GM11168 (cell line): Measurements from ENCODE around the gene FBXO34.

Experiments
- in situ Hi-C: fragments of 300-500 bp; cut with MboI; formaldehyde crosslinking; loops from one replicate; pipeline ENCODE4 v1.12.0; 2022; ENCODE audit warnings: low sequenced_read_pairs; ENCODE audit not compliant: unreplicated experiment

The FBXO34 gene, protein sequence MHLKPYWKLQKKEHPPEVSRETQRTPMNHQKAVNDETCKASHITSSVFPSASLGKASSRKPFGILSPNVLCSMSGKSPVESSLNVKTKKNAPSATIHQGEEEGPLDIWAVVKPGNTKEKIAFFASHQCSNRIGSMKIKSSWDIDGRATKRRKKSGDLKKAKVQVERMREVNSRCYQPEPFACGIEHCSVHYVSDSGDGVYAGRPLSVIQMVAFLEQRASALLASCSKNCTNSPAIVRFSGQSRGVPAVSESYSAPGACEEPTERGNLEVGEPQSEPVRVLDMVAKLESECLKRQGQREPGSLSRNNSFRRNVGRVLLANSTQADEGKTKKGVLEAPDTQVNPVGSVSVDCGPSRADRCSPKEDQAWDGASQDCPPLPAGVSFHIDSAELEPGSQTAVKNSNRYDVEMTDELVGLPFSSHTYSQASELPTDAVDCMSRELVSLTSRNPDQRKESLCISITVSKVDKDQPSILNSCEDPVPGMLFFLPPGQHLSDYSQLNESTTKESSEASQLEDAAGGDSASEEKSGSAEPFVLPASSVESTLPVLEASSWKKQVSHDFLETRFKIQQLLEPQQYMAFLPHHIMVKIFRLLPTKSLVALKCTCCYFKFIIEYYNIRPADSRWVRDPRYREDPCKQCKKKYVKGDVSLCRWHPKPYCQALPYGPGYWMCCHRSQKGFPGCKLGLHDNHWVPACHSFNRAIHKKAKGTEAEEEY

DNA sequence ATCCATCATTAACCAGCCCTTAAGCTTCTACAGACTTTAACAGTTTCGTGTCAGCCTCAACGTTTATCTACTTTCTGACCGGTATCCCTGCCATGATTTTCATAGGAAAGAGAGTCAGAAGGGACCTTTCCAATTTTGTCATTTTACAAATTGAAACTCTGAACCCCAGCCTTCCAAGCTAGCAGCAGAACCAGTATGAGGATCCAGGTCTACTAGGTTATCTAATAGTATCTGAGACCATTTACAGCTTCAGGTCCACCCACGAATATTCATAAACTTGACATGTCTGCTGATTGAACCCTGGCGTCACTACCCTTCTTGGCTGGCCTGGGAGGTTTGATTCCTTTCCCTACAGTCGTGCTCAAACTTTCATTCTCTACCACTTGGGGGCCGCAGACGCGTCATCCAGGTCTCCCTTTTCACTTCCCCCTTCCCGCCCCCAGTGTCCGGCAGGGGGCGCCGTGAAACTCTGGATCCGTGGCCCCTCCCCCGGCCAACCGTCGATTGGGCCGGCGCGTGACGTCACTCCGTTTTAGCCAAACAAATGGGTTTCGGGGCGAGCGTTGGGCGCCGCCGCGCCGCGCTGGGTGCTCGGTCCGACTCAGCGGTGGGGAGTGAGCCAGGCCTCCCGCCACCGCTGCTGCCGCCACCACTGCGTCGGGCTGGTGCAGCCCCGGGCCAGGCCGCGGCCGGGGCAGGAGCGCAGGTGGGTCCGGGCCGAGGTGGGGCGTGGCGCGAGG, at the start of gene FBXO34:
Gene FBXO34, plus strand, starts transcription at position 590 of the 740 bp plus-strand sequence. CDS start 78,970 bp downstream, outside the sequence.
- in situ Hi-C loops: no loop called here

DNA sequence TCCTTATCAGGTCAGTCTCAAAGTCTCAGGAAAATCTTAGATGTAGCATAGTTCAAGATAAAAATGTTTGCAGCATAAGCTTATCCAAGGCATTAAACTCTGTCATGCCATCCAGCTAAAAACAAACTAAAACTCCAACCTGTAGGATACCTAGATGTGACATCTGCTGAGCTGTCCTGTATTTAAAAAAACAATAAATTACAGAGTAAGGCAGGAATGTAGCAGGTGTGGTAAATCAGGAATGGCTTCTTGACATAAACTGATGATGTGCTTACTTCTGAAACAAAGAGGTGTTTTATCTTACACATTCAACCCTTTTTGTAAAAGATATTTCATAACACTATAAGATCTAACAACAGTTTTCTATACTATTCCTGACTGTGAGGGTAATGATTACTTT, 49.3 kb upstream of the FBXO34 start:
- in situ Hi-C loops: no loop called here

DNA sequence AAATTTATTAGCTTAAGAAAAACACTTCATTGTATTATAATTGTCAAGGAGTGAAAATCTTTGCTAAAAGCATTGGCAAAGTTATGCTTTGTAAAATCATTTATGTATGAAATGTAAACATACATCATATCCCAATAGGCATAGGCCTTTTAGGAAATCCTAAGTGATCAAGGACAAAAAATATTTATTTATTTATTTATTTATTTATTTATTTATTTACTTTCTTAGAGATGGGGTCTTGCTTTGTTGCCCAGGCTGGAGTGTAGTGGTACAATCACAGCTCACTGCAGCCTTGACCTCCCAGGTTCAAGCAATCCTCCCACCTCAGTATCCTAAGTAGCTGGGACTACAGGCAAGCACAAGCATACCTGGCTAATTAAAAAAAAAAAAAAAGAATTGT, 47.9 kb upstream of the FBXO34 start:
- in situ Hi-C loops: no loop called here

DNA sequence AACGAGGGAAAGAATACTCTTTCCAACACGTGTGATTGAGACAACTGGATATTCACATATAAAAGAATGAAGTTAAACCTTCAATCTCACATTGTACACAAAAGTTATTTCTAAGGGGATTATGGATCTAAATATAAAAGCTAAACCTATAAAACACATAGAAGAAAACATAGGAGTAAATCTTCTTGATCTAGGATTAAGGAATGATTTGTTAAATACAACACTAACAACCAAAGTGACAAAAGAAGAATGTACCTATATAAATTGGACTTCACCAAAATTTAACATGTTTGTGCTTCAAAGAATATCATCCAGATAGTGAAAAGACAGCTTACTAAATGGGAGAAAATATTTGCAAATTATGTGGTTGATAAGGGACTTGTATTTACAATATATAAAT, 43.0 kb upstream of the FBXO34 start:
- in situ Hi-C loops: no loop called here

DNA sequence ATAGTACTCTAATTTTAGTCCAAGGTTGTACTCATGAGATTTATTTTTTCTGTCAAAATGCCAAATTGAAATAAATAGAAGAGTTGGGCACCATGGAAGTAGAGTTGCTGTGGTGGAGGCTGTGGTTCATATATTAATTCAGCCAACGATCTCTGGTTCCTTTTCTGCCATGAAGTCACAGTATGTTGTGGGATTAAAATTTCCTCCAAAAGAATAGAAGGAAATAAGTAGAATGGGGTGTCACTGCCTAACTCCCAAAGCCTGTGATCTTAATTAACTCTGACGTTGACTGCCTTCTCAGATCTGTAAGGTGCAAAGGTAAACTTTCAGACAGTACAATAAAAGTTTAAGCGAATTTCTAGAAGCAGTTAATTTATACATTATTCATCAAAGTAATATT, 37.6 kb upstream of the FBXO34 start:
- in situ Hi-C loops: no loop called here

DNA sequence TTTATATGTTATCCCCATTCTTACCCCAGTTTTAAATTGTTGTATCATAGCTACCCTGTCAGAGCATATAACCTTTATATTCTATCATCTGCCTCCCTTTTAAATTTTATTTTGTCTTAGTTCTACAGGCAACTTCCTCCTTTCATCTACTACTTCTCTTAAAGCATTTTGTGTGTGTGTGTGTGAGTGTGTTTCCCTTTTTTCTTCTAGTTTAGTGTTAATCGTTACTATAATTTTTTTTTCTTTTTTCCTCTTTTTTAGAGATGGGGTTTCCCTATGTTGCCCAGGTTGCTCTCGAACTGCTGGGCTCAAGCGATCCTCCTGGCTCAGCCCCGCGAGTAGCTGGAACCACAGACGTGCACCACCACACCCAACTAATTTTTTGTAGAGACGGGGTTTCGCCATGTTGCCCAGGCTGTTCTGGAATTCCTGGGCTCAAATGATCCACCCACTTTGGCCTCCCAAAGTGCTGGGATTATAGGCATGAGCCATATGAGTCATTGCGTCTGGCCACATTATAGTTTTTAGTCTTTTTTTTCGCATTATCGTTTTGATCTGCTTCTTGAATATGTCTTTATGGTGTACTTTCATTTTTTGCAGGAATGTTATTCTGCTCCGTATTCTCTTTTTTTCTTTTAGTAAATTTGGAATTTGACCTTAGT, 33.1 kb upstream of the FBXO34 start:
- in situ Hi-C loops: no loop called here

DNA sequence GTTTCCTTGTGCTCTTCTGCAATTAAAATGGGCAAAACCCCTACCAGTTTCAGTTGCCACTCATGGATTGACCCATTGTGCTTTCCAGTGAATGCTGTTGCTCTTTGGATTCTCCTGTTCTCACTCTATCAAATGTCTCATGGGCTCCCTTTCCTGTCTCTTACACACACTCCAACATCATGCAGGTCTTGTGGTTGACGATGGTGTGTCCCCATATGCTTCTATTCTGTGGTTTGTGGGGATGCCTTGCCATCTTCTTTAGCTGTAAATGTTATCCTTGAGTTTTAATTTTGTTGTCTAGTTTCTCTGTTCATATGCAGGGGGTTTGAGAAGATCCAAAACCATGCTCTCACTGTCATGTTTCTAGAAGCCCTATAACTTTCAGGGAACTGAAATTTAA, 31.9 kb upstream of the FBXO34 start:
- in situ Hi-C loops: no loop called here

DNA sequence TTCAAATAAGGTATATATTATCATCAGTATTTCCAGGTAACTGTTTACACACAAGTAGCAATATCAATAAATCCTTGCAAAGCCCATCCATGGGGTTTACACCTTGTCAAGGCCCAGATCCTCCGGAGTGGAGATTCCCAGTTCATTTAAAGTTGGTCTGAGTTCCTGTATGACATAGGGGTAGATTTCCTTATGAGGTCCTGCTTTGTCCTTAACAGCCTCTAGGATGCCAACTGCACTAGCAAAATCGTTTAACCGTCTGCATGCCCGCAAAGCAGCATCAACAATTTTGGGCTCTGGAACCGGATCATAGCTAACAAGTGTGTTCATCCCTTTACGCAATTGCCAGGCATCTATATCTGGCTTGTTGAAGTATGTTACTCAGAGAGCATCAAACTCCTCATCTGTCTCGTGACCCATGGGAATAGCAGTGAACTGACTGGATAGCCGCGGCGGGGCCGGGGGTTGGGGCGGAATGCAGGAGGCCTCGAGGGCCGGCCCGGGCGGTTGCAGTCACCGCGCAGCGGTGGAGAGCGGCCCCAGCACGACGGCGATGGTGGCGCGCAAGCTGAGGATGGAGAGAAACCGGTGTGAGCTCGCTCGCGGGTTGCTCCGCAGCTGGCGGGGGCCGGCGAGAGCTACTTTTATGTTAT, 30.6 kb upstream of the FBXO34 start:
- in situ Hi-C loops: no loop called here

DNA sequence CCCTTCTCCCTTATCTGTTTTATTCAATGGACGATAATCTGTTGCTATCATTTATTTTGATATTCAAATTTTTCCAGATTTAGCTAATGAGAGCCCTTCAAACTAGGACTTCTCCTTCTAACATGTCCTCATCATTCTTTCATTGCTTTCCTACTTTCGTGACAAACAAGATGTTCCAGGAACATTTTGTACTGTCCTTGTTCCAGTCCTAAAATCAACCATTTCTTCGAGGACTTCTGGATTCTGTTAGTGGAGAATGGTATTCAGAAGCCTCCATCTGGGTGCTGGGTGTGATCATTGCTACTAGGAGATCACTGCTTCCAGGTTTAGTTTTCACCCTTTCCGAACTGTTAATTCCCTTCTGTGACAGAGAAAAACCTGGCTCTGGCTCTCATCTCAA, 29.5 kb upstream of the FBXO34 start:
- in situ Hi-C loops: no loop called here

DNA sequence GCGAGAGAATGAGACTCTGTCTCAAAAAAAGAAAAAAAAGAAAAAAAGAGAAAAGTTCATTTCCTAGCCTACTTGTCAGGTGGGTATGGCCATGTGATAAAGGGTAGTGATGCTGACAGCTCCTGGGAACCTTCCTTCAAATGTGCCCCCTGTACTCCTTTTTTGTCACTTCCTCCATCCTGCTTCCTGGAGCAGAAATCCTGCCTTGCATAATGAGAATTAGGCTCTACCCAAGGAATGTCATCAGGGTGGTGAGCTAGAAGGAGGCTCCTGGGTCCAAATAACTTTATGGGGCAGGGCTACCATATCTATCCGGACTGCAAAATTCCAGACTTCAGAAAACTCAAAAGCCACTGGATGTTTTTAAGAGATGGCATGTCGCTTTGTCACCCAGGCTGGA, 27.8 kb upstream of the FBXO34 start:
- in situ Hi-C loops: no loop called here

DNA sequence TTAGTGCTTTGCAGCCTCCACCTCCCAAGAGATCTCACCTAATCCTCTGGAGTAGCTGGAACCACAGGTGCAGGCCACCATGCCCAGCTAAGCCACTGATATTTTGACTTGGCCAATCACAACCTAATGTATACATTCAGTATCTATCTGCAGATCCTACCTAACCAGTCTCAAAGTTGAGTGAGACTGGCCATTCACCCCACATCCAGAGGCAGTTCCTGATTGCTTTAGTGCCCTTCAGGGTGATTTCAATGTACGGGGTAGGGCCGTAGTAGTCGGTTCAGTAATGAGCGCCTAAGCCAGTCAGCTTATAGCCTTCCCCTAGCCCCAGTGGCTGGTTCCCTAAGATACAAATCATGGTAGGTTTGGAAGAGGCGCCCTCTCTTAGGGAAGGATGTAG, 27.4 kb upstream of the FBXO34 start:
- in situ Hi-C loops: no loop called here

DNA sequence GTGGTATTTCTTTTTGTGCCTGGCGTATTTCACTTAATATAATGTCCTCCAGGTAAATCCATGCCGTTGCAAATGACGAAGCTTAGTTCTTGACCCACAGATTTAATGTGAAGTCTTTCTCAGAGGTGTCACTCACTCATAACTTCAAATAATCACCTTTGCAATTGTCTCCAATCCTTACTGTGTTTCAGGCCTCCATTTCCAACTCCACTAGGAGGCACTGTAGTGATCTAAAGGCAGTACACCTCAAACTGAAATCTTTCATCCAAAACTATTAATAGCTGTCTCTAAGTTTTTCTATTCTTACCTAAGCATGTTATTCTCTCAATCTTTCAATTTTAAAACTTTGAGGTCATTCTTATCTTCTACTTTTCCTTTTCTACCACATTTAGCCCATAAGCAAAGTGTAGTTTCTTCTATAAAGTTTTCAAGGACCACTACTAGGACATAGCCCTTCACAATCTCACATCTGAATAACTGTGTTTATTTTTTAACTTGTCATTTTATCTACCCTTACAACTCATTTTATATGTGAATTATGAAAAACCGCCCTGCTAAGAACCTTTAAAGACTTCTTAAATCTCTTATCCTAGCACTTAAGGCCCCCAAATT, 25.5 kb upstream of the FBXO34 start:
- in situ Hi-C loops: no loop called here

DNA sequence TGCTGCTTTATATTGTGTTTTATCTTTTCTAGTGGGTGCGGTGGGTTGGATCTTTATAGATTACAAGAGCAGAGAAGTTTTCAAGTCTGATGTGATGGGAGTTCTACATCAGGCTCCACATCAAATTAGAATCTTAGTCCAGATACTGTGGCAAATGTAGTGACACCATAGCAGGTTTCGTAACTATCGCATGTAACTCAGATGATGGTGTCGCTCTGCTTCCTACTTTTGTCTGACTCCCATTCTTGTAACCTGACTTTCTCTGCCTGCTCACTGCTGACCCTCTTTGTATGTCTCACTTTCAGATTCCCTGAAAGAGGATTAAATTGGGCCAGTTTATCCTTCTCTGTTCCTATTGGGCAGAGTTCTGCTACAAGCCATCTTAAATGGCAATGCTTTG, 22.8 kb upstream of the FBXO34 start:
- in situ Hi-C loops: no loop called here

DNA sequence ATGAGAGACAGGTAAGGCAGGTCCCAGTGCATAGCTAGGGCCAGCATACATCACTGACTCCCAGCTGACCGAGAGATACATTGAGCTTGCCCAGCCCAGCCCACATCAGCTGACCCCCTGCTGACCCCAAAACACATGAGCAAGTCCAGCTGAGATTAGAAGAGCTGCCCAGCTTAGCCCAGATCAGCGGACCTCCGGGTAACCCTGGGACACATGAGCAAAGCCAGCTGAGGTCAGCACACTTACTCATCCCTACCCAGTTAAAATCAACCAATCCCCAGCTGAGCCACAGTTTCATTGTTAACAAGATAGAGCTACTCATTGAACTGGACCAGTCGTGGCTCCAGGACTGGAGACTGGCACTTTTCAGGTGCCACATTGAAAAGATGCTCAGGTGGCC, 21.8 kb upstream of the FBXO34 start:
- in situ Hi-C loops: no loop called here

DNA sequence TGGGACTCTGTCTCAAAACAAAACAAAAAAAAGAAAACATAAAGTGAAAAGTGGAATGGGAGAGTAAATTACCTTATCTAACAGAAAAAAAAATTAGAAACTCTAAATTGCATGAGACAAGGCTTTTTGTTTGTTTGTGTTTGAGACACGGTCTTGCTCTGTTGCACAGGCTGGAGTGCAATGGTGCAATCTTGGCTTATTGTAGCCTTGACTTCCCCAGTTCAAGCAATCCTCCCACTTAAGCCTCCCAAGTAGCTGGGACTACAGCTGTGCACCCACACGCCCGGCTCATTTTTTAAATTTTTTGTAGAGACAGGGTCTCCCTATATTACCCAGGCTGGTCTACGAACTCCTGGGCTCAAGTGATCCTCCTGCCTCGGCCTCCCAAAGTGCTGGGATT, 17.9 kb upstream of the FBXO34 start:
- in situ Hi-C loops: loop anchor here (10.0 kb wide), 1 partner anchor 102 kb away; no protein-coding TSS in a partner anchor

DNA sequence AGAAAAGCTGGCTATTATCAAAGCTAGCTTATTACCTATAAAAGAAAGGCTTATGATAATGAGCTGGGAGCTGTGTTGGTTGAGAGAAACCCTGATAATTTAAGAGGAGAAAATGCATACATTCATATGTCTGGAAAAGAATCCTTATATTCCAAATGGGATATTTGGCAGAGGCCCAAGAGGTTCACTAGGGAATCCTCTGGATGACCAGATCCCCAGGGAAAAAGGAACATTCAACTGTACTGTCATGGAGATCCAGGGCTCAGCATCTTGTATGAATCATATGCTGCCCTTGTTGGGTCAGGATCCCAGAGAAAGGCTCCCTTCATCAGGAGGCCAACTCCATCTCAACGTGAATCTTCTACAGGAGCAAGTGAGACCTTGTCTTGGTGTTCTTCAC, 16.6 kb upstream of the FBXO34 start:
- in situ Hi-C loops: loop anchor here (10.0 kb wide), 1 partner anchor 100 kb away; no protein-coding TSS in a partner anchor

DNA sequence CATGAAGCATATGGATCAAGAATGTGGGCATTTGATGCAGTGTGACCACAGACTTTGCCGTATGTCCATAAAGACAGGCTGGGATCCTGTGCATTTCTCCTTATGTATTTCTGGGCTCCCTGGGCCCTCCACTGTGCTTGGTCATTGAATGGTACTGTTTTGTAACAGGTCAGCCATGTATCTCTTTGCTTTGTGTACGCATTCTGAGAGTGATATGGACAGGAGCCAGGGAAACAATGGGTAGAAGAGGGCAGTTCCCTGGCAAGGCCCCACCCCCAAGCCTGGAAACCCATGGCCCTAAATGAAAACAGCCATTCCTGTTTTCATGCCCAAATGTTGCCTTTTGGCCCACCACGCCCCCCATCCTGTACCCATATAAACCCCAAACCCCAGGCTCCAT, 15.2 kb upstream of the FBXO34 start:
- in situ Hi-C loops: loop anchor here (10.0 kb wide), 1 partner anchor 99 kb away; no protein-coding TSS in a partner anchor

DNA sequence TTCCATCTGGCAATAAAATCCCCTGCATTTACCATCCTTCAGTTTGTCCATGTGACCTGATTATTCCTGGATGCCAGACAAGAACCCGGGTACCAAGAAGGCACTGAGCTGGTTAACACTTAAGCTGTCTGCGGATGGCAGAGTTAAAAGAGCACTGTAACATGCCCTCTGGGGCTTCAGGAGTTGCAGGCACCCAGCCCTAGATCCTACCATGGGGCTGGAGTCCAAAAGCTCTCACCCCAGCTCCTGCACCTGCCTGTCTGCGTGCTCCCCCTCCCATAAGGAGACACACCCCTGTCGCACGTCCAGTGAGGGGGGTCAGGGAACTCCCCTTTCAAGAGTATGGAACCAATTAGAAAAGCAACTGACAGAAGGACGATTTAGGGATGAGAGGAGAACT, 14.6 kb upstream of the FBXO34 start:
- in situ Hi-C loops: loop anchor here (10.0 kb wide), 1 partner anchor 98 kb away; no protein-coding TSS in a partner anchor

DNA sequence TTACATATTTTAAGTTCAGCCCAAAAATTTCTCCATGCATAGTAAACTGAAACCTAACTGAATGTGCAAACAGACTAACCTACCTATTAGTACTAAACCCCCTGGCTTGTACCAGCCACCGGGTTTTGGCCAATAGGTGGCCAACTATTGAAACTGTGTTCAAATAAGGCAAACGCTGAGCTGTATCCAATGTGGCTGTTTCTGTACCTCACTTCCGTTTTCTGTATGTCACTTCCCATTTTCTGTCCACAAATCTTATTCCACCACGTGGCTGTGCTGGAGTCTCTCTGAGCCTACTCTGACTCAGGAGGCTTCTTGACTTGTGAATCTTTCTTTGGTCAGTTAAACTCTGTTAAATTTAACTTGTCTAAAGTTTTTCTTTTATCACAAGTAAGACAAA, 6.0 kb upstream of the FBXO34 start:
- in situ Hi-C loops: no loop called here
